Dermis microvascular lymphatic vessel endothelial cell (primary cell): Measurements from ENCODE around the gene CS. TPM values are rescaled to one million over a fixed set of nuclear protein-coding genes. Genes with fewer than 3 reads are reported as not detected.
"Not testable (repeated sequence)": the region's sequence is repeated elsewhere in the genome, so short reads cannot be mapped to it uniquely, and the experiment has no call there.

ENCODE experiments used
- DNase-seq, 2 donors: peaks; one replicate each; pipeline versions ENCODE4 v3.0.0 to v3.0.0-alpha.2; 2010; ENCODE audit warnings: low read depth in 2 of 2
- total RNA-seq: library from RNA; depleted of rRNA; stranded (reverse); fragments of >200 nt; gene quantifications from 2 replicates; pipeline ENCODE4 v1.2.1, GENCODE V29; 2014

CS gene
- 119 and 132 TPM in 2 replicates for total RNA-seq

GRCh38 chr12:56299853-56300643, at the start of gene CS:
TSS of gene CS (minus strand) at chr12:56300330. CDS start at chr12:56300201, 129 bp downstream.
- DNase-seq = peak; percentile 89 to 98

DNA sequence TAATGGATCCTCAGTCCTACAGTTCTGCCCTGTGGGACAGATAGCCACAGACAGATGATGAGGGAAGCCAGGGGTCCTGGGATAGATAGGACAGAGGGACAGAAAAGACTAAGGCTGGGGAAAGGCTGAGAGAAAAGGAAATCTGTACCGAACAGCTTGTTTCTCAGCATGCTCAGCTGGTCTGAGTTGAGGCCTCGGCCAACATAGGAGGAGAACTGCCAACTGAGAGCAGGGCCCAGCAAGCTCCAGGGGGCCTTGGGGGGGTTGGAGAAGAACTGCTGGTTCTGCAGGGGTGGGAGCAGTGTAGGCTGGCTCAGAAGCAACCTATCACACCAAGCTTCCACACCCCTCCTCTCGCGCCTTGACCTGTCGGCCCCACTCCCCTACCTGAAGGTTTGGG, 48.6 kb upstream of the CS start:
- DNase-seq = no peak

DNA sequence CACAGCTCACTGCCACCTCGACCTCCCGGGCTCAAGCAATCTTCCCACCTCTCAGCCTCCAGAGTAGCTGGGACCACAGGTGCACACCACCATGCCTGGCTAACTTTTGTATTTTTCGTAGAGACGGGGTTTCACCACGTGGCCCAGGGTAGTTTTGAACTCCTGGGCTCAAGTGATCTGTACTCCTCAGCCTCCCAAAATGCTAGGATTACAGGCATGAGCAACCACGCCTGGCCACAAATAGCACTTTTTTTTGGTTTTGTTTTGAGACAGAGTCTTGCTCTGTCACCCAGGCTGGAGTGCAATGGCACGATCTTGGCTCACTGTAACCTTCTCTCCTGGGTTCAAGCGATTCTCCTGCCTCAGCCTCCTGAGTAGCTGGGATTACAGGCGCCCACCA, 47.1 kb upstream of the CS start:
- DNase-seq = not testable (repeated sequence)

GRCh38 chr12:56346675-56347074, 46.5 kb upstream of the CS start:
- peak in 1 of 2 donors; percentile 26 for DNase-seq

- DNase-seq = not testable (repeated sequence)
Observed at GRCh38 chr12:56342290-56342689, 42.2 kb upstream of the CS start.

DNA sequence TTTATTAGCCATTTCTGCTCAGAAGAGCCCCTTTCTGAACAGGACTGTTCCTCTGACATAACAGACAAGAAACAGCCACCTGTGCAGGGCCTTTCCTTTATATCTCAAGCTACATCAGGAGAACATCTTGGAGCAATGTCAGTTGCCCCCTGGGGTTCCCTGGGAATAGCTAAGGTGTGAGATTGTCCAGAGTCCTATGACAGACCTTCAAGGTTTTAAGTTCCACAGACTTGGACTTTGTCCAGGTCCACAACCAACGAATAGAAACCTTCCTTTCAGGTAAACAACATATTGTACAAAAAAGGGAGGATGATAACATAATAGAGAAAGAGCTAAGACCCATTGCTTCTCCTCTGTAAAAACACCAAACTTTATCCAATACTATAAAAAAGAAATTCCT, 41.5 kb upstream of the CS start:
- DNase-seq = no peak

DNA sequence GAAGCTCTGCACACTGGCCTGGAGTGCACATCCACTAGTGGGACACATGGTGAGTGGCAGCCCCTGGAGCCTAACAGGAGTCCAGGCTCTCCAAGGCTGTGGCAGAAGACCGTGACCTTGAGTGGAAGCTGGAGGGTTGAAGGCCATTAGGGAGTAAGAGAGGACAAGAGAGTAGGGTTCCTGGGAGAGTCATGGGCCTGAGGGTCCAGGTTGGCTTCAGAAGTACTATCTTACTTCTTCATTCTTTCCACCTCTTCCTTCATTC, 39.0 kb upstream of the CS start:
- no peak for DNase-seq

- peak in 1 of 2 donors; percentile 69 for DNase-seq
Observed at GRCh38 chr12:56338308-56339157, 38.4 kb upstream of the CS start, which contains the start of gene IL23A. TSS of gene IL23A (plus strand) at chr12:56338884. CDS start at chr12:56339045, 161 bp downstream.

GRCh38 chr12:56337753-56338251, 37.7 kb upstream of the CS start:
- no peak for DNase-seq

DNA sequence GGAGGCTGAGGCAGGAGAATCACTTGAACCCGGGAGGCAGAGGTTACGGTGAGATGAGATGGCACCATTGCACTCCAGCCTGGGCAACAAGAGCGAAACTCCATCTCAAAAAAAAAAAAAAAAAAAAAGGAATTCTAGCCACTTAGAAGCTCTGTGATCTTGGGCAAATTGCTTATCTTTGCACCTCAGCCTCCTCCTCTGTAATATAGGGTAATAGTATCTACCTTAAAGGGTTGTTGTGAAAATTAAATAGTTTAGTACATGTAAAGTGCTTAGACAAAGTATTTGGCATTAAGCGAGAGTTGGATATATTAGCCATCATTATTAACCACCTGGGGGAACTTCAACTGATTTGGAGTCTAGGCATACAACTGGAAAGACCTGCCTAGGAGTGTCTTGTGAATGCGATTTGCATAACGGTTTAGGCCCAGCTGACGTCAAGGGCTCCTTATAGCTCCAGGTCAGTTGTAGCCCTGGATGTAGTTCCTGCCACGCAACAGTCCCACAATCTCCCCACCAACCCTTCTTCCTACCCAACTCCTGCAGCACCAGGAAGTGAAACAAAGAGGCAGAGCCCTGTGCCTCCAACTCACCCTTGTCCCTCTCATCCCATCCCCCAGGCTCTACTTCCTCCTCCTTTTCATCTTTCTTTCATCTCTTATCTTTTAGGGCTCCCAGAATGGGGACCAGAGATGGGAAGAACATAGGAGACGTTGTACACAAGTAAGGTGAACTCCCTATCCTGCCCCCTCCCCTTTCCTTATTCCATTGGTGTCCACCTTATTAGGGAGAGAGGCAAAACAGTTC, 36.4 kb upstream of the CS start:
- DNase-seq = no peak

GRCh38 chr12:56335527-56335926, 35.4 kb upstream of the CS start:
- not testable (repeated sequence) for DNase-seq

DNA sequence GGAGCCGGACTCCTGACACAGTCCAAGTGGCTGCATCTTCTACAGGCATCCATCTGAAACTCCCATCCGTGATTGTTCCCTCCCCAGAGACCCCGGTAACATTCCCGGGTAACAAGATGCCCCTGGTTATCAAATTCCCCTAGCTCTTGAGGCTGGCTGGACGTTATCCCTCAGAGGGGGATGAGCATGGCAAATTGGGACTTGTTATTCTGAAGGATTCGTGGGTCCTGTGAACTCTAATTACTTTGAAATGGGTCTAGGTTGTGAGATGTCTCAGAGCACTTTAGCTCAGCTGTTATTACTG, 34.3 kb upstream of the CS start:
- no peak for DNase-seq

- DNase-seq = peak; percentile 93 to 99
Observed at GRCh38 chr12:56333679-56334489, 33.8 kb upstream of the CS start, which contains the start of gene PAN2. TSS of gene PAN2 (minus strand) at chr12:56334000. CDS start at chr12:56333094, 906 bp downstream.

GRCh38 chr12:56333197-56333678, 33.1 kb upstream of the CS start:
- no peak for DNase-seq

DNA sequence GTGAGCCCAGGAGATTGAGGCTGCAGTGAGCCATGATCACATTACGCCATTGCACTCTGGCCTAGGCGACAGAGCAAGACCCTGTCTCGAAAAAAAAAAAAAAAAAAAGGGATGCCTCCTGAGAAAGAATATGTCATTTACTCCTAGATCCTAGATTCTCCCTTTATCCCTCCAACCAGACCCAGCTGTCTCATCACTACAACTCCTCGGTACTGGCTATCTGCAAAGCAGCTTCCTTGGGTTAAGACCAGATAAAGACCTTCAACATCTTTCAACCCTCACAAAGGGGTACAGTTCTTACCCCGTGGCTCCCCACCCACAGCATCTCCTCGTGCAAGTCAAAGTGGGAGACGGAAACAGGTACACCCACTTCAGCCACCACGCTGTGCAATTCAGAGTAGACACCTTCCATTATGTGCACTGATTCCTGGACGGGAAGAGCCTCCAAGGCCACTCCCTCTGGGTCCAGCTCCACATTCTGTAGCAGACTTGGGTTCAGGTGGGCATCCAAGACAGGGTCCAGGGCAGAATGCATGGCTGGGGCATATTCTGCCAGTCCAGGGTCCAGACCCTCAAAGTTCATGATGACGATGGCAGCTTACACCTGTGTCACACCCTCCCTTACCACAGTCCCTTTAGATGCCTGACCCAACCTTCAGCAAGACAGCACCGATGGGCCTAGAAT, 32.5 kb upstream of the CS start:
- DNase-seq = no peak

DNA sequence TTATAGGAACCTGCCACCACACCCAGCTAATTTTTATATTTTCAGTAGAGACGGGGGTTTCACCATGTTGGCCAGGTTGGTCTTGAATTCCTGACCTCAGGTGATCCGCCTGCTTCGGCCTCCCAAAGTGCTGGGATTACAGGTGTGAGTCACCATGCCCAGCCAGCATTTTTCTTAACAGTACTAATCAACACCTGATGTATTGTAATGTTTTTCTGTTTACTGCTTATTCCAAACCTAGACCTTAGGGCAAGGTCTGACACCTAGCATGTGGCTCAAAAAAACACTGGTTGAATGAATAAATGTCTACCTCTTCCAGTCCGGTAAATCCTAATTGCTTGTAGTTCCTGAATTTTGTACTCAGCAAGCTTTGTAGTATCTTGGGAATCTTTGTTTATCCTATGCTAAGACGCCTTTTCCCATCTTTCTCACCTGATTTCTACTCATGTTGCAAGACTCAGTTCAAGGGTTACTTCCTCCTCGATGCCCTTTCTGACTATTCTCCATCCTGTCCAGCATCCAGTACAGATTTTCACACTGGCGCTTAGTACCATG, 30.9 kb upstream of the CS start:
- no peak for DNase-seq

DNA sequence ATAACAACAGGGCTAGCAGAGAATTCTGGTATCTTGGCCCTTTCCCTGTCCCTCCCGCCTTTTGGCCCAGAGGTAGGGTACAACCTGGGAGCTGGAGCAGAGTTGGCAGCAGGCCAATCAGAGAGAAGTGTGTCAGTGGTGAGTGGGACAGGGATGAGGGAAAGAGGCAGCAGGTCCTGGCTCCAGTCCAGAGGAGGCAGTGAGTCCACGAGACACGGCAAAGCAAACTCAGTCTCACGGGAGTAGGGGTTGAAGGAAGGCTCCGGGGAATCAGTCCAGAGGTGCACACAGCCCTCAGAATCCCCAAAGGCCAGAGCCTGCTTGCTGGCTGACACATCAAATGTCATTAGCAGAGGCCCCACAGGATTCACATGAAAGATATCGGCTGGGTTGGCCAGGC, 26.4 kb upstream of the CS start:
- no peak for DNase-seq

DNA sequence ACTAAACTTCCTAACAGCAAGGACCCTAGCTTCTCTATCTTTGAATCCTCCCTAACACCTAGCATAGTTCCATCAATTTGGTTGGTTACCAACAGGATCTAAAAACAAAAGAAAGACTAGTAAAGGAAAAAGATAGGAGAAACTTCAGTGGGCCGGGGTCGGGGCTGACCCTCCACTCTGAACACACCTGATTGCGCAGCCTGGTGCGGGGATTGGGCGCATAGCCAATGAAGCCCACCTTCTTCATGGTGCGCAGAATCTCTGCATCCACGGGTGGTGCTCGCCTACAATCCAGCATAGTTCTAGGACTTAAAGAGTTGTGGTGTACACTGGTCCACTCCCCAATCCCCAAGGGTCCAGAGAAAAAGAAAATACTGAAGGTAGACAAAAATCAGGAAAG, 26.0 kb upstream of the CS start:
- no peak for DNase-seq

DNA sequence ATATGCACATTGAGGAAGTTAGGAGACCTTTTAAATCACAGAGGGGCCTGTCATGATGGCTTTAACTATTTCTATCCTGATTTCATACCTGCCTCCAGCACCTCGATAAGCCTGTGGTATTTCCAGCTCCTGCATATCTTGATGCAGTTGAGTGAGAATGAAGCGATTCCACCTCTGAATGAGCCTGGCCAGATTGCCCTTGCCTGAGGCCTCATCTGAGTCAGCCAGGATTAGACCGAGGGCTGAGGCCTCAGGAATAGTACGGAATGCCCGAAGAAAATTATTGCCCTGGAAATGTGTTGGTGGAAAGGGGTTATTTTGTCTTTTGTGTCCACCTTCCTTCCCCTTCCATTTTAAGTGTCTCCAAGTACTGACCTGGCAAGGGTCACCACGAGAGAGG, 24.1 kb upstream of the CS start:
- DNase-seq = no peak

- DNase-seq = not testable (repeated sequence)
Observed at GRCh38 chr12:56321610-56322009, 21.5 kb upstream of the CS start.
